HepG2 (cell line): ENCODE data around the gene HABP4. TPM values are rescaled to one million over a fixed set of nuclear protein-coding genes. Genes with fewer than 3 reads are reported as not detected.

Experiments
- CC2D1A ChIP-seq: sonication (generic); formaldehyde crosslinking; IDR thresholded peaks from 2 replicates; pipeline ENCODE4 v1.8.1; 2023; ENCODE audit warnings: mild to moderate bottlenecking, missing genetic modification reagents
- HCFC1 ChIP-seq: fragments of 150-350 bp; IDR thresholded peaks from 2 replicates; pipeline ENCODE4 v1.6.1; 2014; ENCODE audit warnings: low read depth, low read length
- HMG20B ChIP-seq: conservative IDR thresholded peaks from 2 replicates; pipeline ENCODE4 v1.6.1; 2016; ENCODE audit warnings: missing genetic modification reagents, missing compliant biosample characterization
- HNF1A ChIP-seq, 2 experiments: sonication (generic) in 1 of 2; formaldehyde crosslinking in 1 of 2; IDR thresholded peaks; 2 replicates each; pipeline versions ENCODE4 v1.4.0 to v1.6.1; 2016 to 2020; ENCODE audit warnings: borderline replicate concordance in 1 of 2, low read depth in 1 of 2, mild to moderate bottlenecking in 1 of 2, missing genetic modification reagents in 1 of 2
- MAFG ChIP-seq: sonication (generic); formaldehyde crosslinking; IDR thresholded peaks from 2 replicates; pipeline ENCODE4 v1.5.1; 2020; ENCODE audit warnings: mild to moderate bottlenecking, missing genetic modification reagents
- MED8 ChIP-seq: sonication (generic); formaldehyde crosslinking; IDR thresholded peaks from 2 replicates; pipeline ENCODE4 v1.8.1; 2023; ENCODE audit warnings: mild to moderate bottlenecking, missing genetic modification reagents; ENCODE audit not compliant: insufficient replicate concordance
- NCOA2 ChIP-seq: sonication (generic); formaldehyde crosslinking; IDR thresholded peaks from 2 replicates; pipeline ENCODE4 v1.8.0; 2022; ENCODE audit warnings: inconsistent platforms
- POLR2AphosphoS2 ChIP-seq: IDR thresholded peaks from 2 replicates; pipeline ENCODE4 v1.6.1; 2011; ENCODE audit warnings: low read depth, low read length, improper control_type of control experiment
- RBAK ChIP-seq: sonication (generic); formaldehyde crosslinking; IDR thresholded peaks from 2 replicates; pipeline ENCODE4 v1.5.1; 2020; ENCODE audit warnings: mild to moderate bottlenecking, missing genetic modification reagents
- RBM39 ChIP-seq: fragments of 200-400 bp; formaldehyde crosslinking; IDR thresholded peaks from one replicate; pipeline ENCODE4 v1.6.1; 2018; ENCODE audit warnings: antibody characterized with exemption, mild to moderate bottlenecking, low read depth, low read length; ENCODE audit not compliant: poor library complexity, severe bottlenecking
- TEAD2 ChIP-seq: sonication (generic); formaldehyde crosslinking; IDR thresholded peaks from 2 replicates; pipeline ENCODE4 v1.9.0; 2021; ENCODE audit warnings: missing genetic modification reagents
- YY1 ChIP-seq: IDR thresholded peaks from 2 replicates; pipeline ENCODE4 v1.6.1; 2011; ENCODE audit warnings: low read length, low read depth, moderate library complexity, mild to moderate bottlenecking; ENCODE audit not compliant: insufficient read depth, insufficient replicate concordance
- ZBTB3 ChIP-seq: sonication (generic); formaldehyde crosslinking; IDR thresholded peaks from 2 replicates; pipeline ENCODE4 v1.4.0; 2020; ENCODE audit warnings: low read depth, mild to moderate bottlenecking, moderate library complexity, missing genetic modification reagents, borderline replicate concordance
- ZMYM4 ChIP-seq: sonication (generic); formaldehyde crosslinking; IDR thresholded peaks from 2 replicates; pipeline ENCODE4 v1.8.1; 2023; ENCODE audit warnings: mild to moderate bottlenecking, missing genetic modification reagents
- ZNF605 ChIP-seq: sonication (generic); formaldehyde crosslinking; IDR thresholded peaks from 2 replicates; pipeline ENCODE4 v1.8.0; 2022; ENCODE audit warnings: mild to moderate bottlenecking, missing genetic modification reagents
- ZNF670 ChIP-seq: sonication (generic); formaldehyde crosslinking; IDR thresholded peaks from 2 replicates; pipeline ENCODE4 v1.8.0; 2022; ENCODE audit warnings: mild to moderate bottlenecking, missing genetic modification reagents, borderline replicate concordance
- polyA plus RNA-seq, 8 experiments: library from polyadenylated mRNA; depleted of rRNA in 3 of 8; stranded (reverse) in 7 of 8; unstranded in 1 of 8; fragments of >200 nt; fragmentation: Illumina TruSeq in 4 of 8; extraction: Trizol in 4 of 8; gene quantifications; 2 replicates each; pipeline versions ENCODE4 v1.2.1 to v1.2.3, GENCODE V29; 2011 to 2016; ENCODE audit warnings: low read depth in 4 of 8, missing spikeins in 1 of 8, mixed read lengths in 1 of 8; ENCODE audit not compliant: insufficient read depth in 1 of 8
- total RNA-seq, 5 experiments: library from RNA; depleted of rRNA; stranded (reverse); fragments of >200 nt; fragmentation: Illumina TruSeq; extraction: Trizol; gene quantifications; 2 replicates each; pipeline ENCODE4 v1.2.3, GENCODE V29; 2016; ENCODE audit warnings: low read depth in 1 of 5
- TF ChIP-seq, protein P1 (sequence below): sonication (generic); formaldehyde crosslinking; IDR thresholded peaks from 2 replicates; pipeline ENCODE4 v1.5.1; 2020; ENCODE audit warnings: missing genetic modification reagents, mild to moderate bottlenecking, borderline replicate concordance
- TF ChIP-seq, protein P2 (sequence below): sonication (generic); formaldehyde crosslinking; IDR thresholded peaks from 2 replicates; pipeline ENCODE4 v1.4.0; 2020; ENCODE audit warnings: missing genetic modification reagents
- TF ChIP-seq, protein P3 (sequence below): sonication (generic); formaldehyde crosslinking; IDR thresholded peaks from 2 replicates; pipeline ENCODE4 v1.5.0; 2020; ENCODE audit warnings: missing genetic modification reagents, mild to moderate bottlenecking, borderline replicate concordance

The HABP4 gene
- total and polyA plus RNA-seq, 2 of the 13 experiments (the other 11 are each of a cell fraction or from before 2014, with no cell fraction given), result 14.3 to 26.6 TPM

DNA sequence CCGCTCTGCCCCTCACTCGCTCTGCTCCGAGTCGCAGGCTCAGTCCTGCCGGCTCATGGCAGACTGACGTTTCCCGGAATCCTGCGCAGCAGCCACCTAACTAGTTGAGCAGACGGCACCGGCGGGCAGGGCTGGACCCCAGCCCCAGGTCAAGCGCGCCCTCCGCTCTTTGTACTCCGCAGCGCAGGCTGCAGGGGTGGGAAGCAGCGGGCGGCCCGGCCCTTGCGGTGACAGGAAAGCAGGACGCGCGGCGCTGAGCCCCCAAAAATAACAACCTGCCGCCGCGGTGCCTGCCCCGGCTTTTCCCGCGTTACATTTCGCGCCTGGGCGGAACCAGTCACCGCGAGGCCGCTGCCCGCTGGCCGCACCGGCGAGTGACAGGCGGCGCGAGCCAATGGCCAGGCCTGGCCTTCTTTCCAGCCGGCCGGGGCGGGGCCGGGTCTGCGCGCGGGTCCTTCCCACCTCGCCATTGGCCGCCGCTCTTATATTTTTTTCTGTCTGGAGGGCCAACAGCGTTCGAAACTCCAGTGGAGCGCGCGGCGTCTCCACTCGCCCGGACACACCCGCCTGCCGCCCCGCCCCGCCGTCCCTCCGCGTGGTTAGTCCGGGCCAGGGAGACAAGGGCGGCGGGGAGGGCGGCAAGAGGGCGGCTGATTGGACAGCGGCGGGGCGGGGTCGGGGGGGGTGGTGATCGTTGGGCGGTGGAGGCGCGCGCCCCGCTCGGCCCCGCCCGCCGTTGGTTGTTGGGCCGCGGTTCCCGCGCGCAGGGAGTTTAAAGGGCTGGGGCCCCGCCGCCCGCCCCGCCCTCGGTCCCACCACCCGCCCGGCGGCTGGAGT is 31.7 kb upstream of the HABP4 start, which contains the start of gene ZNF367 (continued):
- no peak for TF ChIP-seq HNF1A (IDR thresholded peaks at IDR 0.05; ENCODE audit: low read depth)
- no peak for TF ChIP-seq HNF1A (CRISPR knock-in tag; IDR thresholded peaks at IDR 0.05; ENCODE audit: borderline replicate concordance)
- TF ChIP-seq NCOA2 (CRISPR knock-in tag), result no peak; the same call in 1 of the 2 replicates
- TF ChIP-seq POLR2AphosphoS2, result no peak
- TF ChIP-seq, protein P1, sequence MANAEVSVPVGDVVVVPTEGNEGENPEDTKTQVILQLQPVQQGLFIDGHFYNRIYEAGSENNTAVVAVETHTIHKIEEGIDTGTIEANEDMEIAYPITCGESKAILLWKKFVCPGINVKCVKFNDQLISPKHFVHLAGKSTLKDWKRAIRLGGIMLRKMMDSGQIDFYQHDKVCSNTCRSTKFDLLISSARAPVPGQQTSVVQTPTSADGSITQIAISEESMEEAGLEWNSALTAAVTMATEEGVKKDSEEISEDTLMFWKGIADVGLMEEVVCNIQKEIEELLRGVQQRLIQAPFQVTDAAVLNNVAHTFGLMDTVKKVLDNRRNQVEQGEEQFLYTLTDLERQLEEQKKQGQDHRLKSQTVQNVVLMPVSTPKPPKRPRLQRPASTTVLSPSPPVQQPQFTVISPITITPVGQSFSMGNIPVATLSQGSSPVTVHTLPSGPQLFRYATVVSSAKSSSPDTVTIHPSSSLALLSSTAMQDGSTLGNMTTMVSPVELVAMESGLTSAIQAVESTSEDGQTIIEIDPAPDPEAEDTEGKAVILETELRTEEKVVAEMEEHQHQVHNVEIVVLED, result peak; percentile 64; the same call in 1 of the 2 replicates
- peak; percentile 69 for TF ChIP-seq RBM39
- peak; percentile 59 for TF ChIP-seq YY1
- TF ChIP-seq, protein P2, sequence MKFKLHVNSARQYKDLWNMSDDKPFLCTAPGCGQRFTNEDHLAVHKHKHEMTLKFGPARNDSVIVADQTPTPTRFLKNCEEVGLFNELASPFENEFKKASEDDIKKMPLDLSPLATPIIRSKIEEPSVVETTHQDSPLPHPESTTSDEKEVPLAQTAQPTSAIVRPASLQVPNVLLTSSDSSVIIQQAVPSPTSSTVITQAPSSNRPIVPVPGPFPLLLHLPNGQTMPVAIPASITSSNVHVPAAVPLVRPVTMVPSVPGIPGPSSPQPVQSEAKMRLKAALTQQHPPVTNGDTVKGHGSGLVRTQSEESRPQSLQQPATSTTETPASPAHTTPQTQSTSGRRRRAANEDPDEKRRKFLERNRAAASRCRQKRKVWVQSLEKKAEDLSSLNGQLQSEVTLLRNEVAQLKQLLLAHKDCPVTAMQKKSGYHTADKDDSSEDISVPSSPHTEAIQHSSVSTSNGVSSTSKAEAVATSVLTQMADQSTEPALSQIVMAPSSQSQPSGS (CRISPR knock-in tag), result no peak; the same call in none of the 2 replicates
- TF ChIP-seq ZNF605, result peak; percentile 60
- TF ChIP-seq HMG20B (CRISPR knock-in tag), result no peak
- no peak for TF ChIP-seq TEAD2 (CRISPR knock-in tag)
- TF ChIP-seq HCFC1, result no peak
- TF ChIP-seq ZMYM4 (CRISPR knock-in tag), result peak; percentile 46; the same call in 1 of the 2 replicates
- TF ChIP-seq RBAK (CRISPR knock-in tag), result no peak
- TF ChIP-seq CC2D1A (CRISPR knock-in tag), result 0 out of 2 replicates have a peak, but pooled peaks have one; percentile 38
- no peak for TF ChIP-seq MED8
- TF ChIP-seq ZNF670, result no peak
- TF ChIP-seq ZBTB3 (CRISPR knock-in tag), result no peak
- no peak for TF ChIP-seq MAFG (CRISPR knock-in tag)
- TF ChIP-seq, protein P3, sequence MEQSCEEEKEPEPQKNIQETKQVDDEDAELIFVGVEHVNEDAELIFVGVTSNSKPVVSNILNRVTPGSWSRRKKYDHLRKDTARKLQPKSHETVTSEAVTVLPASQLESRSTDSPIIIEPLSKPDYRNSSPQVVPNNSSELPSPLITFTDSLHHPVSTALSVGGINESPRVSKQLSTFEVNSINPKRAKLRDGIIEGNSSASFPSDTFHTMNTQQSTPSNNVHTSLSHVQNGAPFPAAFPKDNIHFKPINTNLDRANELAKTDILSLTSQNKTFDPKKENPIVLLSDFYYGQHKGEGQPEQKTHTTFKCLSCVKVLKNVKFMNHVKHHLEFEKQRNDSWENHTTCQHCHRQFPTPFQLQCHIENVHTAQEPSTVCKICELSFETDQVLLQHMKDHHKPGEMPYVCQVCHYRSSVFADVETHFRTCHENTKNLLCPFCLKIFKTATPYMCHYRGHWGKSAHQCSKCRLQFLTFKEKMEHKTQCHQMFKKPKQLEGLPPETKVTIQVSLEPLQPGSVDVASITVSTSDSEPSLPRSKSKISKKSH (CRISPR knock-in tag), result no peak
